DOHH2 (cell line): ENCODE measurements around the gene TIMP3.

Experiments
- CTCF ChIP-seq: fragments of 200-600 bp; sonication (generic); IDR thresholded peaks from one replicate; pipeline ENCODE4 v1.5.1; 2014; ENCODE audit warnings: antibody characterized with exemption, mild to moderate bottlenecking, low read depth, low read length; ENCODE audit not compliant: poor library complexity, severe bottlenecking
- EZH2phosphoT487 ChIP-seq: fragments of 200-600 bp; sonication (generic); IDR thresholded peaks from 2 replicates; pipeline ENCODE4 v1.6.1; 2017; ENCODE audit warnings: borderline replicate concordance, mild to moderate bottlenecking, antibody characterized with exemption, low read length, moderate library complexity, mixed read lengths

GRCh38 chr22:32806296-32806695 is 4.8 kb downstream of the TIMP3 start:
- TF ChIP-seq CTCF (no peak), EZH2phosphoT487 (no peak)
